CD4-positive, alpha-beta T cell treated with Interleukin-12 subunit alpha and Interleukin-12 subunit beta, for 1 hour (primary cell): Measurements from ENCODE around the gene EXOC2.
"Not testable (repeated sequence)": the region's sequence is repeated elsewhere in the genome, so short reads cannot be mapped to it uniquely, and the experiment has no call there.

Source experiments
- DNase-seq: peaks from one replicate; pipeline ENCODE4 v3.0.0-alpha.2; 2020

The EXOC2 gene

GRCh38 chr6:680666-681340 is 12.1 kb downstream of the EXOC2 start:
- DNase-seq: no peak

DNA sequence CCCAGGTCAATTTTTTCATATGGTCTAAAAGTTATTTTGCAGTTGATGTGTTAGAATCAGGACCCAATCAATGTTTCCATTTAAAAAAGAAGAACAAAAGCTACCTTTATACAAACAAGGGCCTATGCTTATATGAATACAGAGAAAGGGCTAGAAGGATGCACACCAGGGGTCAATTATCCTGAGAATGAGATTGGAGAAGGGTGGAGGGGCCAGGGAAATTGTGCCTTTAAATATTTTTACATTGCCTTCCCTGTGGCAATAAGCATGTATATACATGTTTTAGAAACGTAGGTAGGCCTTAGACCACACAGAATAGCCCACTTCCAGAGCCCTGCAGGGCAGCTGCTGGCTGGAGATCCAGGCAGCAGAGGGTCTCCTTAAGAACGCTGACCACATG is 12.7 kb downstream of the EXOC2 start:
- no peak for DNase-seq

DNA sequence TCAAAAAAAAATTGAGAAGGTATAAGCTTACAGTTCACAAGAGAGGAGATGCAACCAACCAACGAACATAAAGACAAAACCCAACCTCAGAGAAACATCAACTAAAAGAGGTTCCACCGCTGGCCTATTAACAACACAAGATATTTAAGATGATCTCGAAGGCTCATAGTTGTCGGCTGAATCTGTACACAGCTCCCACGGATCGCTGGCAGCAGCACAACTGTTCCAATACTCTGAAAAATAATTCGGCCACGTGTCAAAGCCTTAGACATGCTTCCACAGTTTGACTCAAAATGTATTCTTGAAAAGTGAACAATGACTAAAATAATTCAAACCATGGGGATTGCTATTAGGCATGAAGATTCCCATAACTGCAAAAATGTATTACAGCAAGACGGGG is 13.7 kb downstream of the EXOC2 start:
- DNase-seq: no peak

GRCh38 chr6:678520-678919 is 14.4 kb downstream of the EXOC2 start:
- DNase-seq: no peak

- DNase-seq: no peak
Observed at GRCh38 chr6:677919-678318, 15.0 kb downstream of the EXOC2 start.

DNA sequence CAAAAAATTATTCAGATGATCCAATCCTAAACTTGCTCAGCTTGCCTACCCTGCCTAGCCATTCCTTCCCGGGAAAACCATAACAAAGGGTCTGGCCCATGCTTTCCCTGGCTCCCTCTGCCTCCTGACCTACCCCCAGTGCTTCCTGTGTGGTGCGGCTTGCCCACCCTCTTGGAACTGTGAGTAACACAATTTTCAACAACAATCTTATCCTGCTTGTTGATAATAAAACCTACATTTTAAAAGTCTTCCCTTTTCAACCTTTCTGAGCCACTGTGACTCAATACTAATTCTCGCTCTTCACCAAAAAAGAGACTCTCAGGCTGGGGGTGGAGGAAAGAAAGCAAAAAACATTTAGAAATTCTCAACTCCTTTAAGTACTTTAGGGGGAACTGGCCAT is 18.0 kb downstream of the EXOC2 start:
- no peak for DNase-seq

- no peak for DNase-seq
Observed at GRCh38 chr6:674406-674805, 18.5 kb downstream of the EXOC2 start.

- DNase-seq: no peak
Observed at GRCh38 chr6:667253-667927, 25.5 kb downstream of the EXOC2 start.

GRCh38 chr6:665403-666267 is 27.3 kb downstream of the EXOC2 start:
- DNase-seq: no peak

DNA sequence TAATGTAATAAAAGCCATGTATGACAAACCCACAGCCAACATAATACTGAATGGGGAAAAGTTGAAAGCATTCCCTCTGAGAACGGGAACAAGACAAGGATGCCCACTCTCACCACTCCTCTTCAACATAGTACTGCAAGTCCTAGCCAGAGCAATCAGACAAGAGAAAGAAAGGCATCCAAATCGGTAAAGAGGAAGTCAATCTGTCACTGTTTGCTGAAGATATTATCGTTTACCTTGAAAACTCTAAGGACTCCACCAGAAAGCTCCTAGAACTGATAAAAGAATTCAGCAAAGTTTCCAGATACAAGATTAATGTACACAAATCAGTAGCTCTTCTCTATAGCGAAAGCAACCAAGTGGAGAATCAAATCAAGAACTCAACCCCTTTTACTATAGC is 29.2 kb downstream of the EXOC2 start:
- DNase-seq: not testable (repeated sequence)

DNA sequence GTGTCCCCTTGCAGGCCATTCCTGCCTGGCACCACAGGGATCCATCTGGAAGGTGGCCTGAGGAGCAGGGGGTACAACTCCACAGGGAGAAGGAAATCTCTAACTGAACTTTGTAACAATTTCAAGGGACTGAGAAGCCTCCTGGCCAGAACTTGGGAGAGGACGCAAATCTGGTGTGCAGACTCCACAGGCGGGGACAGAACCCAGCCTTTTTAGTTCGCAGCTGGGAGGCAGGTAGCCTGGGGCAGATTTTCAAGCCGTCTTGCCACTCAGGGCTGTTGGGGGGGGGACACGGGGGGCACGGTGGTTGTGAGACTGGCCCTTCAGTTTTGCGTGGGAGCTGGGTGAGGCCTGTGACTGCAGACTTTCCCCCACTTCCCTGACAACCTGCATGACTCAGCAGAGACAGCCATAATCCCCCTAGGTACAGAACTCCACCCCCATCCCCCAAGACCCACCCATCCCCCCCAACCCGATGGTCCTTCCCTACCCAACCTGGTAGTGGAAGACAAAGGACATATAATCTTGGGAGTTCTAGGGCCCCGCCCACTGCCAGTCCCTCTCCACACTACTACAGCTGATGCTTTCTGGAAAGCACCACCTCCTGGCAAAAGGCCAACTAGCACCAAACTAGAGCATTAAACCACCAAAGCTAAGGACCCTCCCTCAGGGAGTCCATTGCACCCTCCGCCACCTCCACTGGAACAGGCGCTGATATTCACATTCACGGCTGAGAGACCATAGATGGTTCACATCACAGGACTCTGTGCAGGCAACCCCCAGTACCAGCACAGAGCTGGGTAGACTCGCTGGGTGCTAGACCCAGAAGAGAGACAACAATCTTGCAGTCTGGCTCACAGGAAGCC is 33.0 kb downstream of the EXOC2 start:
- peak; percentile 6 for DNase-seq

DNA sequence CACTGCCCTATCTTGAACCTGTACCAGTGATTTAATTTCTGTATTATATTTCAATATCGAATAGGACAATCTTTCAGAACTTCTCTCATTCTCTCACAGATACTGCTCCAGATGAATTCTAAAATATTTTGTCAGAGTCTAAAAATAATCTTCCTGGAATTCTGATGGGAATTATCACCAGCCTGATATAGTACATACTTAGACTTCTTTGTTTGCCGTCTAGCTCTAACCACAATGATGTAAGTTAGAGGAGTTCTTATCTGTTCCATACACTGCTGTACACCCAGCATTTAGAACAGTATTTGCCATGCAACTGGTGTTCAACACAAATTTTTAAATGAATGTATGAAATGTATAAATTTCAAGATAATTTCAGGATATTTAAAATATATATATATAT is 34.7 kb downstream of the EXOC2 start:
- no peak for DNase-seq

DNA sequence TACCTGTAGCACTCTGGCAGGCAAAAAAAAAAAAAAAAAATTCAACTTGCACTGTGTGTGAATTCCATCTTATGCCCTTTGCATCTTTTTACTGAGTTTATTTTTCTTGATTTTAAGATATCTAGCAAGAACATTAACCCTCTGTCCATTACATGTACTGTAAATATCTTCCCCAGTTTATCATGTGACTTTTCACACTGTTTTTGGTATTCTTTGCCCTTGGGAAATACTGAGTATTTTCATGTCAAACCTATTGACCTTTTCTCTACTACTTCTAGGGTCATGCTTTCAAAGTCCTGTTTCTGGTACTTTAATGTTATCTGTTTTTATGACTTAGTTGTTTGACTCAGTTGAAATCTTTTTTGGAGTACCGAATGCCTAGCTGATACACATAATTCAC is 35.2 kb downstream of the EXOC2 start:
- no peak for DNase-seq

DNA sequence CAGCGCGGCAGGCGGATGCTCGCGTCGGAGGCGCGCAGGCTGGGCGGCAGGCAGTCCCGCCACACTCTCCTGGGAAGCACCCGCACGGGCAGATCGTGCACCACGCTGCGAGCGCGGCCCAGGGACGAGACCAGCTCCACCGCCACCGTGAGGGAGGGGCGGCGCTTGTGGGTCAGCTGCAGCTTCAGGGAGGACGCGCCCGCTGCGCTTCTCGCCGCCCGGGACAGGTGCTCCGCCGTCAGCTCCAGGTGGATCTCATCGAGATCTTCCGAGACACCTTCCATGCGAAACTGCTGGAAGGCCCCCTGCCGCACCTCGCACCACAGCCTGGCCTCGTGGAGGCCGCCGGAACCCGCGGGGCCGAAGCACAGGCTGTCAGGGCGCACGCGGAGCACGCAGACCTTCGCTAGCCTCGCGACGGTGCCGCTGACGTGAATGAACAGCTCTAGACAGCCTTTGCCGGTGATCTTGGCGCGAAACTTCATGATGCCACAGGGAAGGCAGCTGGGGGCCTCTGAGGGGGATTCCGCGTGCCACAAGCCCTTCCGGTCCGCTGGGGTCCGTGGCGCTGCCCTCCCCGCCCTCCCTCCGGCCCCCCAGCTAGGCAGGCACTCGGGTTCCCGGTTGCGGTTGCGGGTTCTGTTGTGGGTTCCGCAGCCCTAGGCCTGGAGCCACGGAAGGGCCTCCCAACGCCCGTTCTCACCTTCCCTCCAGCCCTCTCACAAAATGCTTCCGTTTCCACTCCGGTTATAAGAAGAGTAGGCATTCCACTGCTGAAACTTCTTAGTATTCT is 36.3 kb downstream of the EXOC2 start, which contains the start of gene HUS1B:
Gene HUS1B, minus strand, starts transcription at position 641 of the 793 bp plus-strand sequence. Its CDS starts 156 bp downstream, at position 485.
- no peak for DNase-seq

DNA sequence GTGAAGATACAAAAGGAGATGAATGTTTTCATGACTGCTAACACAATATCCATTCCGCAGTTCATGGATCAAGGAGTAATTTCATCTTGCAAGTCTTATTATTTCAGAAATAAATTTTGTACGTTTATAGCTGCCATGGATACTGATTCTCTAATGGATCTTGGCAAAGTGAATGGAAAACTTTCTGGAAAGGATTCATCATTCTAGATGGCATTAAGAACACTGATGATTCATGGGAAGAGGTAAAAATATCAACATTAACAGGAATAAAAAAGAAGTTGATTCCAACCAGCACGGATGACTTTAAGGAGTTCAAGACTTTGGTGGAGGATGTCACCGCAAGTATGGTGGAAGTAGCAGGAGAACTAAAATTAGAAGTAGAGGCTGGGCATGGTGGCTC is 38.8 kb downstream of the EXOC2 start:
- DNase-seq: no peak

- no peak for DNase-seq
Observed at GRCh38 chr6:652865-653264, 40.1 kb downstream of the EXOC2 start.

DNA sequence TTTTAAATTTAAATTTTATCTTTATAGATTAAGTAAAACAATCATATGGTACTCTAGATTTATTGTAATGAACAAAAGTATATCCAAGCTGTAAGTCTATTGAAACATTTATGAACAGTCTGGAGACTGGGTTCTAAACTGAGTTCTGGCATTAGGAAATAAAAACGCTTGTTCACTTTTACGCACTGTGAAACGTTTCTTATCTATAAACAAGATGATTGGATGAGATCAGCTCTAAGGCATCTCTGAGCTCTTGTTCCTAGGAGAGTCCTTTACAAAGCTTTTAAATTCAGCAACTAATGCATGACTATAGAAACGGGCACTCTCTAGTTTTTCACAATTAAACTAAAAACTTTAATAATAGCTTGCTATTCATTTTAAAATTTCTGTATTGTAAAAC is 42.8 kb downstream of the EXOC2 start:
- no peak for DNase-seq

DNA sequence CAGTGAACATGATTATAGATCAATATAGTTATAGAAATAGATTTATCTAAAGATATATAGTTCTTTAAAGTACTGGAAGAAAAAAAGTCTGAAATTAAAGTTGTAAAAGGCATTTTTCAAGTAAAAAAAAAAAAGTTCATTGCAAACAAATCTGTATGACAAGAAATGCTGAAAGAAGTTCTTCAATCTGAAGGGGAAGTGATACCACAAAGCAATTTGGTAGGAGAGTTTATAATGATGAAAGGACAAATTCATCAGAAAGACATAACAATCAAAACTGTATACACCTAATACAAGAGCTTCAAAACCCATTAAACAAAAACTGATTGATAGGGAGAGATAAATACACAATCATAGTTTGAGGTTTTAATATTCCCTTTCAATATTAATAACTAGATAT is 50.1 kb downstream of the EXOC2 start:
- no peak for DNase-seq

DNA sequence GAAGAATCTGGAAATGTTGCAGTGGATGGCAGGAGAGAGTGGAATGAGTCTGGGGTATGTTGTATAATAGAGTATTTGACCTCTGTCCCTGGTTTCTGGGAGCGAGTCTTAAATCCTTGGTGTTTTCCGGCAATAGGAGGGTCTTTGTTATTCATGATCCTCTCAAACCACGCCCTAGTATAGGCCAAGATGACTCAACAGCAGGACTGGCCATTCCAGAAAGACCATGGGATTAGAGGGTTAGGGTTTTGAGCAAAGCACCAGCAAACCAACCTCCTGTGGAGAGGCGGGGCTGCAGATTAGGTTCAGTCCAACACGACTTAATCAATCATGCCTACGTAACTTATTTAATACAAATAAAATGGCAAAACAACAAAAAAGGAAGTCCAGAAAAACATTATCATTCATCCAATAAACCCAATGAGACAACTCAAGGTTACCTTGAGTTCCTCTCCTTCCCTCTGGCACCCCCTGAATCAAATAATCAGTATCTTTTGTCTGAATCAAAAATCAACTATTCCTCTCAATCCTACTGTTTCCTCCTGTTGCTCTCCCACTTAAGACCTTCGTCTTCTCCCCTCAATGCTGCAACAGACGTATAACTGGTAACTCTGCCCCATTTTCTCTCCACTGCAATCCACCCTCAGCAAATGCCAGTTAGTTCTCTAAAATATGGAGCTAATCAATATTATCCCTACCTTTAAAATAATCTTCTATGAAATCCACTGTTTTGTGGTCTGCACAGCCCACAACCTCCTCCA is 51.5 kb downstream of the EXOC2 start:
- DNase-seq: no peak

GRCh38 chr6:636488-636887 is 56.5 kb downstream of the EXOC2 start:
- DNase-seq: no peak

- DNase-seq: no peak
Observed at GRCh38 chr6:635233-635632, 57.7 kb downstream of the EXOC2 start.
